Stimulated activated CD8-positive, alpha-beta memory T cell treated with anti-CD3 and anti-CD28 coated beads, Interleukin-7, amount 100 ng/mL, for 48 hours (primary cell): ENCODE results near the gene C1QL2.

Experiments
- DNase-seq, 2 donors: peaks; one replicate each; pipeline ENCODE4 v3.0.0-alpha.2; 2020; ENCODE audit warnings: low read depth in 1 of 2; ENCODE audit errors: extremely low read depth in 1 of 2

The C1QL2 gene

DNA sequence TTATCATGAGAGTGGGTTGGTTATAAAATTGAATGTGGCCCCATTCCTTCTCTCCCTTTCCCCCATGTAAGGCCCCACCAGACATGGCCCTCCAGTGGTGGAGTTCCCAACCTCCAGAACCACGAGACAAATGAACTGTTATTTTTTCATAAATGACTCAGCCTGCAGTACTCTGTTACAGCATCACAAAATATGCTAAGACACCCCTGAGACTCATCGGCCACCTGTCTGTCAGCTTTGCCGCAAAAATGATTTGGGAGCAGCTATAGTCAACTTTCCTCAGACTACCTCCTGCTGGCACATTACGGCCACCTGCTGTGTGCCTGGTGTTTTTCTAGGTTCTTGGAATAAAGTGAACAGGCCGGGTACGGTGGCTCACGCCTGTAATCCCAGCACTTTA is 21.4 kb upstream of the C1QL2 start:
- DNase-seq = no peak

DNA sequence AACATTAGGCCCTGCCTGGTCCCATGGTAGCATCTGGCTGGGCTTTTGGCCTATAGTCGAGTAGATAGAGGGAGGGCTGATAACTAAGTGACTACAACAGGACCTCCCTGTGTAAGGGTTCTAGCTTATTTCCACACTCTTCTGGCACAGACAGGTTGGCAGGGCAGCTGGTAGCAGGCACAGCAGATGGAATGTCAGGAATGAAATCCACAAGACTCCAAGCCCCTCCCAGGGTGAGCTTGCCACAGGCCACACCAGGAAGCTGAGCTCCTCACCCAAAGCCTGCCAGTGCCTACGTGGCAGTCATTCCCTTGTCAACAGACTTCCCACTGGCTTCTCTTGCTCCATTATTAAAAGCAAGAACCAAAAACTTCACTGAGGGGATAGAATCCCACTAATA is 20.7 kb upstream of the C1QL2 start:
- no peak for DNase-seq

DNA sequence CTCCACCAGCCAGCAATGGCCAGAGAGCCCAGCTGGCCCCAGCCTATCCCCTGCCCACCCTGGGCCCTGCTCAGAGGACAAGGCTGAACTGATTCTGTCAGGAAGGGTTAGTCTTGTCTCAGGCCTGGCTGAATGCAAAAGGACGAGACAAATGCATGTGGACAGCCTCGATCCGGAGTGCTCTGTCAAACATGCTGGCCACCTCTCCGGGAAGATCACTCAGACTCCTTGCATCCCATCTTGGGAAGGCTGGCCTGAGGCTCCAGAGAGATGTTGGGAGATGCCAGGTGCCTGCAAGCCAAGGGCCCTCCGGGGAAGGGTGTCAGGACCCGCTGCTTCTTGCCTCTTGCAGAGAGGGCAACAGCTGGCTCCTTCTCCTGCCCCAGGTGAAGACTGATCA is 20.2 kb upstream of the C1QL2 start:
- no peak for DNase-seq

DNA sequence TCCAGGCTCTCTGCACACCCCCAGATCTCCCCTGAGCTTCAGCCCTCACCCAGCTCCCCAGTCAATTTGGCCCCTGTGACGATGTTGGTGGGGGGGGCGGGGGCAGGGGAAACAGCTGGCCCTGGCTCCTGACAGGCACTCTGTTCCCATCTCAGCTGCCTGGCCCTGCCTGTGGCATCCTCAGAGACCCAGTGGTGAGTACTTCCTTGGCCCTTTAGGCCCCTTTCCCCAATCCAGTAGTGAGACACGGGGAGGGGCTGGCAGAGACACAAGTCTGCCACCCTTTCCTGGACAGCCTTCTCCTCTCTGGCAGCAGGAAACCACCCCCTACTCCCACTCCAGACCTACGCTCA is 19.3 kb upstream of the C1QL2 start:
- no peak for DNase-seq

DNA sequence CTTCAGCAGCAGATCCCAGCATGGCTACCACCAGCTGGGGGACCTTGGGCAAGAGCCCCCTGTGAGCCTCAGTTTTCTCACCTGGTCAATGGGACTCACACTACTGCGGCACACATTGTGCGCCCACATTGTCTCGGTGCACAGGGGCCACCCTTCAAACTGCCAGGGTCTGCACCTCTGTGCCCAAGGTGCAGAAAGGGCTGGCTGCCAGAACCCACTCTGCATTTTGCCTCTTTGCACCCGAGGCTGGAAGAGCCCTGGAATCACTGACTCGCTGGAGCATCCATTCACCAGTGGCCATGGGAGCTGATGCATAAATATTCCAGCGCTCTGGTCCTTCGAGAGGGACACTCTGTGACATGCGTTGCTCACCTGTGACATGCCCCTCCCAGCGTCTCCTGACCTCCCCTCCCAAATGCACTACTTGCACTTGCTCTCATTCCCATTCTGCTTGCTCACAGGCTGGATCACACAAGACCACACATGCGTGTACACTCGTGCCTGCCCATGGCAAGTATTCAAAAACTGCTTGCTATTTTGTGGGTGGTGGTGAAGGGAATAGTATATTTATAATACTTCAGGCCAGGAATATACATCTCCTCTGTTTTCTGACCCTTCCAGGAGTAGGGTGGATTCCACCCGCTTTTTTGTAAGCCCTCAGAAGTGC is 18.8 kb upstream of the C1QL2 start:
- DNase-seq = no peak

DNA sequence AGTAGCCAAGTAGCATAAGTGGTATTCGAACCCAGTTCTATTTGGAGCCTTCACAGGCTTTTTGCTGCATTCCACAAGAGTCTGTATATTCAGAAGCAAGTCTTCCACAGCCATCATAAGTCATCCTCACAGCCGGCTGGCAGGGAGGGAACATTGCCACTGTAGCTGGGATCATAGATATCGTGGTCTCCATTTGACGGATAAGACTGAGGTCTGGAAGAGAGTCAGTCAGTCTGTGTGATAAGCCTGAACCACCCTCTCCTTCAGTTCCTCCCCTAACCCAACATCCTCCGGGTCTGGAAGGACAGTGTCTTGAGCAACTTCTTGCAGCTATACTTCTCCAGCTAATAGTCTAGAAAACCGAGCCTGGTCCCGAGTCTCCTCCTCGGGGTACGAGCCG is 17.0 kb upstream of the C1QL2 start:
- DNase-seq = no peak

DNA sequence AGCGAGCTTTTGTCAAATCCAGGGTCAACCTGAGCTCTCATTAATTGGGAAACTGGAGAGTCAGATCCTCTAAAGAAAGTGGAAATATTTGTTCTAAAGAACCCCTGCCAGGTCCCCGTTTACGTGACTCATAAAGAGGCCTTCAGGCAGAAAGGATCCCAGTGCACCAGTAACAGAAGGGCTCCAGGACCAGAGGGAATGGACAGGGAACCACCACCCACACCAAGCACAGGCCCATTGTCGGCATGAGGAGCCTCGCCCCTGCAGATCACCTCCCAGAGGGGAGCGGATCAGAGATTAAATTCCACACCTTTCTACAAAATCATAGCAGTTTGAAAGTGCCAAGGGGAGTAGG is 16.4 kb upstream of the C1QL2 start:
- DNase-seq = no peak

DNA sequence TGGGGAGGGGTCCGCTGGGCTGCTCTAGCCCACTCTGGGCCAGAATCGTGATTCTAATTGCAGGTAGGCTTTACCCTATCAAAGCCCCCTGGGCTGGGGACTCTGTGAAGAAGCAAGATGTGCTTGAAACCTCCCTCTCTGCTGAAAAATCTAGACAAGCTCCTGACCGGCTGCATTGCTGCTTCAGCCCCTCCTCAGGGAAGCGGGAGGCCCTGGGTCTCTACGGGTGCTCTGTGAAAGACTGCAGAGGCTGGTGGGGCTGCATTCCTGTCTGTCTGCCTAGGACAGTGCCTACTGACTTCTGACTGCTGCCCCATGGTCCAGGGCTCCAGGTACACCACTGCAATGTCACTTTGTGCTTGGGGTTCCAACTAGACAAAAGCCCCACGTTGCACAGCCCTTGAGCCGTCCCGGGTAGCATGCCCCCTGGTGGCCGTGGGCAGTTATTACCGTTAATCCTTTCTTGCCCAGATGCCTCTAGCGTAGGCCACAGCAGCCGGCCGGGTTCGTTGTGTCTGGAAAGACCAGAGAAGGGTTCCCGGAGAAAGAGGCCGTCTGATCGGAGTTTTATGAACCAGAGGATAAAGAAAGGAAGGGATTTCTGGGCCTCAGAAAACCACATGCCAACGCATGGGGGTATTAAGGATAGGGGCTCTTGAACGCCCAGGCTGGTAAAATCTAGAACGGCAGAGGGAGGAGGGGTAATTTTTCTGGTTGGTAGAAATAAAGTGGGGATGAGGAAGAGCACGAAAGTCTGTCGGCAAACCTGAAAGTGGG is 15.9 kb upstream of the C1QL2 start:
- peak; percentile 11 to 18 for DNase-seq

DNA sequence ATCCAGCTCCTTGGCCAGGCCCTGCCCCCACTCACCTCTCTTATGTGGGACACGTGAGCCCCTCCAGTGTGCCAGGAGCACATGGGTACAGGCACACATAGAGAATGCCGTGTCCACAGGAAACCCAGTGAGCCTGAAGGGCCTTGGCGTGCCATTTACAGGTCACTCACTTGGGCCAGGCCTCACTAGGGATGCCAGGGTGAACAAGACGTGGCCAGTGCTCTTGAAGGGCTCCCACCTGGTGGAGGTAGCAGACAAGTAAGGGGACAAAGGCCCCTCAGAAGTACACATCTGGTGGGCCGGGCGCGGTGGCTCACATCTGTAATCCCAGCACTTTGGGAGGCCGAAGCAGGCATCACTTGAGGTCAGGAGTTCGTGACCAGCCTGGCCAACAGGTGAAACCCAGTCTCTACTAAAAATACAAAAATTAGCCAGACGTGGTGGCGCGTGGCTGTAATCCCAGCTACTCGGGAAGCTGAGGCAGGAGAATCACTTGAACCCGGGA is 15.1 kb upstream of the C1QL2 start:
- no peak for DNase-seq

DNA sequence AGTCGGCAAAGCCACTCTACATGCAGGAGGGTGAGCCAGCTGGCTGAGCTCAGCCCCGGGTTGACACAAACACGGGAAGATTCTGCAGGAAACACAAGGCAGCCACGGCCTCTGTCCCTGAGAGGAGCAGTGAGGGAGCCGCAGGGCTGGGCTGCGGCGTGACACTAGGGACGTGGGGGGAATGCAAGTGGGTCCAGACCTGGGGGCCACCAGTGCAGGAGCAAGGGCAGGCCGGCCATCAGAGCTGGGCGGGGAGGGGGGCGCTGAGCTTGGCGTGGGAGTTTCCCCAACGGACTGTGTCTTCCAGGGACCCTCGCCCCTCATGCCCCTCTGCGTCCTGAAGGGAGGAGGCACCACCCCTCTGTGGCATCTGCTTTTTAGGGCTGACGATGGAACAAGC is 12.0 kb upstream of the C1QL2 start:
- no peak for DNase-seq

DNA sequence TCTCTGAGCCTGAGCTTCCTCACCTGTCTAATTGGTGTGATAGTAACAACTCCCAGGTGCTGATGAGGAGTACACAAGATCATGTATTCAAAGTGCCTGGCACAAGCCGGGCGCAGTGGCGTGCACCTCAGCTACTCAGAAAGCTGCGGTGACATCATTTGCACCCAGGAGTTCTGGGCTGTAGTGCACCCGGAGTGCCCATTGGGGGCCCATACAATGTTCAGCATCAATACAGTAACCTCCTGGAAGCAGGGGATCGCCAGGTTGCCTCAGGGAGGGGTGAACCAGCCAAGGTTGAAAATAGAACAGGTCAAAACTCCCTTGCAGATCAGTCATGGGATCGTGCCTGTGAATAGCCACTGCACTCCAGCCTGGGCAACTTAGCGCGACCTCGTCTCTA is 11.2 kb upstream of the C1QL2 start:
- no peak for DNase-seq

DNA sequence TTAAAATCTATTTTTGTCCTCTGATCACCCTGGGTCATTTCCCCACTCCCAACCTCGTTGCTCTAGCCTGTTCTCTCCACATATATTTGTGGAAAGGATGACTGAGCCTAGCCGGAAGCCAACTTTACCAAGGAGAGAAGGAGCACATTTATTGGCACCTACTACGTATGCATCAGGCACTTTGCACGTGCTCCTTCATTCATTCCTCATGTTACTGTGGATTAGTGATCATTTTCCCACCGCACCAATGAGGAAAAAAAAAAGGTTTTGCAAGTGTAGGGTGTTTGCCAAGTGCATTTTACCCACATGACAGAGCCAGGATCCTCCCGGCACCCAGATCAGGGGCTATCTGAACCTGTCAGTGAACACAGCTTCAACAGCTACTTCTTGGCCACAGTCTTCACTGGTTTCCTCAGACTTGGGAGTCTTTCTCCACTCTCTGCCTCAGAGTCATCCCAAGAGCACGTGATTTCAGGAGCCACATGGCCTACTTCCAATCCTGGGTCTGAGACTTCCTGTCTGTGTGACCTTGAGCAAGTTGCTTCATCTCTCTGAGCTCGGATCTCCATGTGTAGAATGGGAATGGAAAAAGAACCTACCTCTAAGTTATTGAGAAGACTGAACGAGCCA is 1.9 kb upstream of the C1QL2 start:
- no peak for DNase-seq

DNA sequence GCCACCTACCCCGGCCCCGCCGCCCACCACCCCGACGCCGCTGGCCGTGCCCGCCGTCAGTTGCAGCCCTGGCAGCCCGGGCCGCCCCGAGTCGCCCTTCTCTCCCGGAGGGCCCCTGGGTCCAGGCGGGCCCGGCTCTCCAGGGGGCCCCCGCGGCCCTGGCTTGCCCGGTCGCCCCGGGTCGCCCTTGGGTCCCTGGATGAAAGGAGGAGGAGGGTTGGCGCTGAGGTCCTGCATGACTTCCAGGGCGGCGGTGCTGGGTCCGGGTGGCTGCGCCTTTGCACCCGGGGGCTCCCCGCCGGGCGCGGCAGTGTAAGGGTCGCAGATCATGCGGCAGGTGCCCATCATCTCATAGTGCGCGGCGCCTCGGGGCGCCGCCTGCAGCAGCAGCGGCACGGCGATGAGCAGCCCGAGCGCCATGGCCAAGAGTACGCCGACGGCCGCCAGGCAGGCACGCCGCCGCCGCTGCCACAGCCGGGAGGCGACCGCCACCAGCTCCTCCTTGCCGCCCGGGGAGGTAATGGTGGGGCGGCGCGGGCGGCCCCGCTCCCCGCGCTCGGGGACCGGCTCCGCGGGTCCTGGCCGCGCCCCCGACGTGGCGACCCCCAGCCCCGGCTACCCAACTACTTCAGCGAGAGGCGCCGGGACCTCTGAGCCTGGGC is 570 bp downstream of the C1QL2 start:
- DNase-seq = no peak

DNA sequence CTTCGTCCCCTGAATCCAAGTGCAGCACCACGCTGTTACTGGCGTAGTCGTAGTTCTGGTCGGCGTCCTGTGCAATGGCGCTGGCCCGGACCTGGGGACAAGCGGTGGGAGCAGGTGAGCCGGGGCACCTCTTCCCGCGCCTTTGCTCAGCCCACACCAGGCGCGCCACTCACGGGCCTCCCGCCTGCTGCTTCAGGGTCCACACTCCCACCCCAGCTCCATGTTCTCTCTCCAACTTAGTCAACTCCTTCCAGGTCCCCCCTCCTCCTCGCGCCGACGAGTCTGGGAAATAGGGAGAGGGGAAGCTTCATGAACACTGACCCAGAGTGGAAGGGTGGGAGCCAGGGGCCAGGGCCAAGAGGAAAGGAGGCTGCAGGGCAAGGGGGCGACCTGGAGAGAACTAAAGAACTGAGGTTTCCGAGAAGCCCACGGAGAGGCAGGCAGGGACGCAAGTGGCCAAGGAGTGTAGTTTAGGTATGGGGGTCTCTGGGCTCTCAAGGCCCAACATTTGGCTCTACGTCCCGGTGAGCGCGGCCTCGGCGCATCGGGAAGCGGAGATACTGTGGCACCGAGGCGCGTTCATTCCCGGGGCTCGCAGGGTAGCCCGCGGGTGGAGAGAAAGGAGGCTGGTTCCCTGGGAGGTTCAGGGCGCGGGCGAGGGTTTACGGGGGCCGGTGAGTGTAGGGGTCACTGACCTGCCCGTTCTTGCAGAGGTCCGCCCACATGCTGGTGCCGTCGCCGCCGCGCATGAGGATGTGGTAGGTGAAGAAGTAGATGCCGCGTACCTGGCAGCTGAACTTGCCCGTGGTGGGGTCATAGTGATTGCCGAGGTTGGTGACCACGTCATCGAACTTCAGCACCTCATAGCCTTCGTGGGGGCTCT is 1.4 kb downstream of the C1QL2 start:
- no peak for DNase-seq

DNA sequence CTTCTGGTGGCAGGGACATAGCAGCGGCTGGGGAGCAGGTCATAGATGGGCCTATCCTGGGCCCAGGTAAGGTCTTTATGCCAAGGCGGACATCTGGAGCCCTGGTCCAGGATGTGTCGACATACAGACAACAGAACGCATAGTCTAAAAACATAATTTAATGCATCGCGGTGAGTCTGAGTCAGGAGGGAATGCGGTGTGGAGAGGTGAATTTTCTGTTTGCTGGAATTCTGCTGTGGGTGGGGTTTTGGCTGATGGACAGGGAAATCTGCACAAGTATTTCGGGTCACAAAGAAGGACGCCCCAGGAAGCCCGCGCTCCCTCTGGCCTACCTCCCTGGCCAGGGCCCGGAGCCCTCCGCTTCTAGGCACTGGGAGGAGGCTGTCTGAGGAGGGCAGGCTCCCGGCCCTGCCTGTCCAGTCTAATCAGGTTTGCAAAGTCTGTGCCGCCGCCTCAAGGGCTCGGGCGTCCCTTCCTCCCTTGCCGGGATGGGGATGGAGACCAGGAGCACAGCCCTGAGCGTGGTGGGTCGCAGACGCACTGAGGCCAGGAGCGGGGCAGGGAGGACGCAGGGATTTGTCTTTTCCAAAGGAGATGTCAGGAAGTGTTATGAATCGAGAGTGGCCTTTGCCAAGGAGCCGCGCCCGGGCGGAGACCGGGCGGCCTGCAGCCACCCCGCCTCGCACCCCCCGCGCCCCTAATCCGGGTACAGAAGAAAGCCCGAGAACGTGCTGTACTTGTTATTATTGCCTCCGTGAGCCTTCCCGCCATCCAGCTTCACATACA is 2.3 kb downstream of the C1QL2 start:
- DNase-seq = no peak

DNA sequence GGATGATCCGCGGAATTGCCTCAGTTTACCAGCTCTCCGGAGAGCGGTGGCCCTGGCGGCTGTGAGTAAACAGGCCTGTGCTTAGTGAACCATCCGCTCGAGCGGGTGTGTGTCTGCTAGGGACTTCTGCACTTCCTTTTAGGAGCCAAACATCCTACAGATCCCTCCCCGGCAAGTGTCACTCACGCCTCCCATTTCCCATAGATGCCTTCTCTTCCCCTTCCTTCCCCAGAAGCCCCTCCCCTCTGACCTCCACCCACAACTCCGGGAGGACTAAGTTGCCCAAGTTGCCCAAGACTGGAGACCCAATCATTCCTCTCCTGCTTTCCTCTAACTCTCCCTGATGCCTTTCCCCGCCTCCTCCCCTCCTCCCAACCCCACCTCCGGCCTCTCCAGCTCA is 2.9 kb downstream of the C1QL2 start:
- no peak for DNase-seq

DNA sequence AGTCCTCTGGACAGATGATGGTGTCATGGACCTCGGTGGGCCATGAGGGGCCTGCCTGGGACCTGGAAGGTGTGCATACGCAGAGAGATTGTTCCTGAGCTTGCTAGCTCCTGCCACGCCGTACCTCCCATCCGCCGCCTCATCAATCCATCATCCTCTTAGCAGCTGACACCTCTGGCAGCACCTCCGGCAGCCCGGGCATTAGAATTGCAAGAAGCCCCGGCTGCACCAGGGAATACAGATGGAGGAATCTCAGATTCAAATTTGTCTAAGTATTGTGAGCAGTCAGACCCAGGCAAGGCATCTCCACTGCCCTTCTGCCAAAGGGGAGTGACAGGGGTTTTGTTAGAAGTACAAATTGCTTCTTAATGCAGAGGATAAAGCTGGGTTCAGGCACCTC is 4.5 kb downstream of the C1QL2 start:
- DNase-seq = no peak

DNA sequence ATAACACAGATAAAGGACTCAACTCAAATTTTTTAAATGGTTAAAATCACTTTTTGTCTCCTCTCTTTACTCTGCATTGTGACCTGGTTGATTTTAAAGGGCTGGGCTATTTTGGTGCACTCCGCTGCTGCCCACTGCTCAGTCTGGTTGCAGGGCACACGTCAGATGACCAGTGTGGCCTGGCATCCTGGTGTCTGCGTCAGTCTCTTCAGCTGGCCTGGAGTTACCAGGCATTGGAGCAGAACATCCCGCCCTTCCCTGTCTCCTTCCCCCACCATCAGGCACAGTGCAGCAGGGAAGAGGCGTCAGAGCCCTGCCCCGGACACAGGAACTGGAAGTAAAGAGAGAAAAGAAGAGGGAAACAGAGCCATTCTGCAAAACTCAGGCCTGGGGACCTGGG is 8.9 kb downstream of the C1QL2 start:
- no peak for DNase-seq

DNA sequence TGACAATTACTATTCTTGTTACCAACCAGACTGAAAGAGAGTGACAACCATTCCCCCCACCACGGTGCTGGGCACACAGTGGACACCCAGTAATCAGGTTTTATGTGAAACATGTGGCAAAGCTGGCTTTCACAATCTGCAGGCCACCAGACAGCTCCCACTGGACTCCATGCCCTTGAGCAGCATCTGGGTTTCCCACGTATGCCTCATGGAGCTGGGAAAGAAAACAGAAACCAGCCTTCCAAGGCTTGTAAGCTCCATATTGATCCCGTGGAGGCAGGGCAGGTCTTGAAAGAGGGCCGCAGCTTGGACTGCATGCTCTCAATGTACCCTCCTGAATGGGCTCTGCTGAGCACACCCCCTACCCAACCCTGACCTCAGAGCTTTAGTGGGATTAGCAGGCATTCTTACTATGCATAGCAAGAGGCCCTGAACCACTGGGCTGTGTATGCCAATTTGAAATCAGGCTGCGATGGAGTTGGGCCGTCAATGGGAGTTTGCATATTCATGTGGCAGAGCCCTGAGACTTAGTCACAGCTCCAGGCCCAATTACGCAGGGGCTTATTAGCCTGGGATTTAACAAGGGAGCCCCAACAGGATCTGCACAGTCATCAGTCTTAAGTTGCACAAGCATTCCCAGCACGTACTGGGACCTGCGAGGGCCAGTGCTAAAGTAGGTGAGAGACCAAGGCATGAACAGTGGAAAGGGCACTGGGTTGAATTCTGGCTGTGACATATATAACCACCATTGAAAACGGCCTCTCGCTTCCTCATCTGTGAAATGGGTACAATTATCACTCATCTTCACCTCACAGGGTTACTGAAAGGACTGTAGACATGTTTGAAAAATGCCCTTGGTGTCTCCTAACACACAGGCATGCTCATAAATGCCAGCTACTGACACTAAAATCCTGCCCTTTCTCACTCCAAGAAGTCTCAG is 10.5 kb downstream of the C1QL2 start:
- no peak for DNase-seq
